COLO668 (cell line): Measurements from ENCODE around the gene MESD.
"Not testable (repeated sequence)": the region's sequence is repeated elsewhere in the genome, so short reads cannot be mapped to it uniquely, and the experiment has no call there.

Experiments used
- DNase-seq: peaks from one replicate; lab custom pipeline; 2025; ENCODE audit not compliant: unreplicated experiment; lab: John Stamatoyannopoulos, UW

Gene MESD

GRCh38 chr15:80966431-80967197, 23.0 kb downstream of the MESD start:
- no peak for DNase-seq

GRCh38 chr15:80965454-80965853, 24.2 kb downstream of the MESD start:
- DNase-seq, result not testable (repeated sequence)

- DNase-seq, result no peak
Measured at GRCh38 chr15:80958818-80959495, 30.7 kb downstream of the MESD start.

GRCh38 chr15:80957976-80958375, 31.6 kb downstream of the MESD start:
- DNase-seq, result no peak

- DNase-seq, result no peak
Measured at GRCh38 chr15:80957556-80957955, 32.1 kb downstream of the MESD start.

- DNase-seq, result peak; percentile 50
Measured at GRCh38 chr15:80955571-80956452, 33.8 kb downstream of the MESD start.

- DNase-seq, result peak; percentile 77
Measured at GRCh38 chr15:80953953-80954778, 35.5 kb downstream of the MESD start.

- DNase-seq, result no peak
Measured at GRCh38 chr15:80953001-80953952, 36.3 kb downstream of the MESD start.

- no peak for DNase-seq
Measured at GRCh38 chr15:80951941-80952340, 37.7 kb downstream of the MESD start.

- no peak for DNase-seq
Measured at GRCh38 chr15:80950291-80951078, 39.1 kb downstream of the MESD start.

GRCh38 chr15:80949756-80950155, 39.9 kb downstream of the MESD start:
- DNase-seq, result no peak

GRCh38 chr15:80948651-80949292, 40.8 kb downstream of the MESD start:
- DNase-seq, result no peak

- no peak for DNase-seq
Measured at GRCh38 chr15:80946576-80946975, 43.0 kb downstream of the MESD start.

GRCh38 chr15:80945605-80946004, 44.0 kb downstream of the MESD start:
- DNase-seq, result no peak

GRCh38 chr15:80944818-80945217, 44.8 kb downstream of the MESD start:
- DNase-seq, result no peak

- DNase-seq, result no peak
Measured at GRCh38 chr15:80942746-80943565, 46.7 kb downstream of the MESD start.

- DNase-seq, result no peak
Measured at GRCh38 chr15:80942266-80942665, 47.4 kb downstream of the MESD start.
